Upper lobe of left lung (tissue), 4 donors: ENCODE results near the gene MSI2.

ENCODE experiments used
- EP300 ChIP-seq, 4 donors: sonication (generic); formaldehyde crosslinking; IDR thresholded peaks; one replicate each; pipeline ENCODE4 v1.5.1; 2017; ENCODE audit warnings: antibody characterized with exemption in 4 of 4, control low read depth in 2 of 4
- TF ChIP-seq, protein P1 (sequence below), 6 experiments: fragments of 450-650 bp in 4 of 6; fragments of 200-600 bp in 2 of 6; sonication (generic) in 2 of 6; IDR thresholded peaks; one replicate each; pipeline ENCODE4 v1.5.1; 2016 to 2019; ENCODE audit warnings: antibody characterized with exemption in 6 of 6

DNA sequence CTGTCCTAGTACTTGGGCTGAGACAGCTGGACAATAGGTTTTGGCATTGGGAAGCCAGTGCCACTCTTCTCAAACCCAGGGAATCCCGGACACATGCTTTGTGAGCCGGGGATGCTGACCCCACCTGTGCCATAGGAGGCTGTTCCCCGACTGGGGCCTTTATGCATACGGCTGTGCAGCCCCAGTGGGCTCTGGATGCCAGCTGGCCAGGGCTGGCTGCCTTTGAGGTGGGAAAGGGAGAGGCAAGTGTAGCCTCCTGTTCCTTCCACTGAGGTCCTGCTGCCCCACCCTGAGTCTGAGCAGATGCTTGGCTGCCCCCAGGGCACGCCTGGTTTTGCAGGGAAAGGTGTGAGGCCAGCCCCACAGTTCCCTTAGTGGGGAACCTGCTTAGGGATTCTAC is 383.1 kb downstream of the MSI2 start:
- no peak for TF ChIP-seq EP300 (IDR thresholded peaks at IDR 0.05)
- TF ChIP-seq, protein P1, sequence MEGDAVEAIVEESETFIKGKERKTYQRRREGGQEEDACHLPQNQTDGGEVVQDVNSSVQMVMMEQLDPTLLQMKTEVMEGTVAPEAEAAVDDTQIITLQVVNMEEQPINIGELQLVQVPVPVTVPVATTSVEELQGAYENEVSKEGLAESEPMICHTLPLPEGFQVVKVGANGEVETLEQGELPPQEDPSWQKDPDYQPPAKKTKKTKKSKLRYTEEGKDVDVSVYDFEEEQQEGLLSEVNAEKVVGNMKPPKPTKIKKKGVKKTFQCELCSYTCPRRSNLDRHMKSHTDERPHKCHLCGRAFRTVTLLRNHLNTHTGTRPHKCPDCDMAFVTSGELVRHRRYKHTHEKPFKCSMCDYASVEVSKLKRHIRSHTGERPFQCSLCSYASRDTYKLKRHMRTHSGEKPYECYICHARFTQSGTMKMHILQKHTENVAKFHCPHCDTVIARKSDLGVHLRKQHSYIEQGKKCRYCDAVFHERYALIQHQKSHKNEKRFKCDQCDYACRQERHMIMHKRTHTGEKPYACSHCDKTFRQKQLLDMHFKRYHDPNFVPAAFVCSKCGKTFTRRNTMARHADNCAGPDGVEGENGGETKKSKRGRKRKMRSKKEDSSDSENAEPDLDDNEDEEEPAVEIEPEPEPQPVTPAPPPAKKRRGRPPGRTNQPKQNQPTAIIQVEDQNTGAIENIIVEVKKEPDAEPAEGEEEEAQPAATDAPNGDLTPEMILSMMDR (IDR thresholded peaks at IDR 0.05) = no peak
